ENCODE results near the gene ENO1. TPM values are rescaled to one million over a fixed set of nuclear protein-coding genes. Genes with fewer than 3 reads are reported as not detected.

Gene ENO1
- total RNA-seq, 6 donors from 2014 or later, result 259 to 1,187 (median 717) TPM

- Histone ChIP-seq H3K27me3 (no peaks in the 10 kb centered on the region), H3K9me3 (no peaks in the 10 kb centered on the region), H3K27ac (peak overlapping the region in 1 of 4 donors; percentile 21), H3K36me3 (peaks cover 75 to 100% (median 97%) of the 10 kb centered on the region in 4 donors), H3K4me3 (no peak overlapping the region), H3K4me1 (peaks cover 9 to 18% (median 12%) of the 10 kb centered on the region in 4 donors)
- ATAC-seq (ENCODE audit: low FRiP score in 2 of 2) (no peak), DNase-seq (no peak)
- TF ChIP-seq CTCF (IDR thresholded peaks at IDR 0.05) (no peak), POLR2A (IDR thresholded peaks at IDR 0.05) (no peak), EP300 (IDR thresholded peaks at IDR 0.05) (no peak), POLR2AphosphoS5 (IDR thresholded peaks at IDR 0.05) (no peak)
- 79 to 92% methylated on average over 11 of the region's 11 CpGs for WGBS, 2 donors
Observed at GRCh38 chr1:8866792-8867415, 11.6 kb downstream of the ENO1 start.

GRCh38 chr1:8866173-8866791 is 12.2 kb downstream of the ENO1 start:
- TF ChIP-seq CTCF (IDR thresholded peaks at IDR 0.05), result no peak
- 87 to 89% methylated on average over 10 of the region's 10 CpGs for WGBS, 2 donors

GRCh38 chr1:8864713-8865344 is 13.7 kb downstream of the ENO1 start:
- TF ChIP-seq POLR2AphosphoS5 (IDR thresholded peaks at IDR 0.05) (no peak), CTCF (IDR thresholded peaks at IDR 0.05) (no peak), POLR2A (IDR thresholded peaks at IDR 0.05) (no peak), EP300 (IDR thresholded peaks at IDR 0.05) (no peak)
- WGBS, 2 donors, result 82 to 87% methylated on average over 2 to 6 of the region's 6 CpGs
- H3K4me1 ChIP-seq, result peaks cover 0 to 6% (median 3%) of the 10 kb centered on the region in 4 donors
- peaks cover 72 to 100% (median 95%) of the 10 kb centered on the region in 4 donors for H3K36me3 ChIP-seq
- no peak overlapping the region for H3K27ac ChIP-seq
- H3K4me3 ChIP-seq, result no peak overlapping the region
- no peaks in the 10 kb centered on the region for H3K9me3 ChIP-seq
- H3K27me3 ChIP-seq, result no peaks in the 10 kb centered on the region
- no peak for DNase-seq
- no peak for ATAC-seq (ENCODE audit: low FRiP score in 2 of 2)

More at GRCh38 chr1:8866173-8866791, 12.2 kb downstream of the ENO1 start:
- Histone ChIP-seq H3K27ac (peak overlapping the region in 1 of 4 donors; percentile 21), H3K4me3 (no peak overlapping the region), H3K9me3 (no peaks in the 10 kb centered on the region), H3K4me1 (peaks cover 4 to 12% (median 6%) of the 10 kb centered on the region in 4 donors), H3K27me3 (no peaks in the 10 kb centered on the region), H3K36me3 (peaks cover 74 to 100% (median 96%) of the 10 kb centered on the region in 4 donors)
- no peak for DNase-seq
- no peak for ATAC-seq (ENCODE audit: low FRiP score in 2 of 2)

GRCh38 chr1:8863794-8864233 is 14.7 kb downstream of the ENO1 start:
- TF ChIP-seq POLR2A (IDR thresholded peaks at IDR 0.05) (no peak), POLR2AphosphoS5 (IDR thresholded peaks at IDR 0.05) (no peak), CTCF (IDR thresholded peaks at IDR 0.05) (no peak), EP300 (IDR thresholded peaks at IDR 0.05) (no peak)
- Histone ChIP-seq H3K27ac (no peak overlapping the region), H3K27me3 (no peaks in the 10 kb centered on the region), H3K4me1 (peaks cover 6 to 15% (median 11%) of the 10 kb centered on the region in 4 donors), H3K36me3 (peaks cover 70 to 100% (median 91%) of the 10 kb centered on the region in 4 donors), H3K4me3 (no peak overlapping the region), H3K9me3 (no peaks in the 10 kb centered on the region)
- DNase-seq (no peak), ATAC-seq (ENCODE audit: low FRiP score in 2 of 2) (no peak)
- 98 to 99% methylated on average over 10 to 13 of the region's 13 CpGs for WGBS, 2 donors

All from upper lobe of left lung (tissue), 6 donors.